Measurements from ENCODE around the gene OGDH.
A peak's percentile ranks its signal among the peaks of the same experiment; 100 is the strongest.
"Not testable (repeated sequence)": the region's sequence is repeated elsewhere in the genome, so short reads cannot be mapped to it uniquely, and the experiment has no call there.

OGDH gene

GRCh38 chr7:44606341-44607140 is at the start of gene OGDH:
Gene OGDH, plus strand, starts transcription at chr7:44606627. Its CDS starts 17,717 bp downstream, at chr7:44624344.
- DNase-seq (ENCODE audit: low spot score): peak; percentile 99

GRCh38 chr7:44557485-44557884 is 48.9 kb upstream of the OGDH start:
- no peak for DNase-seq (ENCODE audit: low spot score)

GRCh38 chr7:44559485-44559884 is 46.9 kb upstream of the OGDH start:
- no peak for DNase-seq (ENCODE audit: low spot score)

- DNase-seq (ENCODE audit: low spot score): no peak
These were observed 44.9 kb upstream of the OGDH start for GRCh38 chr7:44561481-44561880.

- no peak for DNase-seq (ENCODE audit: low spot score)
These were observed 44.3 kb upstream of the OGDH start for GRCh38 chr7:44561962-44562621.

- DNase-seq (ENCODE audit: low spot score): not testable (repeated sequence)
These were observed 43.8 kb upstream of the OGDH start for GRCh38 chr7:44562622-44562962.

- no peak for DNase-seq (ENCODE audit: low spot score)
These were observed 43.2 kb upstream of the OGDH start for GRCh38 chr7:44563171-44563679.

GRCh38 chr7:44564606-44565005 is 41.8 kb upstream of the OGDH start:
- no peak for DNase-seq (ENCODE audit: low spot score)

GRCh38 chr7:44565097-44565794 is 41.2 kb upstream of the OGDH start:
- DNase-seq (ENCODE audit: low spot score): peak; percentile 83

- DNase-seq (ENCODE audit: low spot score): no peak
These were observed 40.5 kb upstream of the OGDH start for GRCh38 chr7:44565795-44566559.

GRCh38 chr7:44566680-44567079 is 39.7 kb upstream of the OGDH start:
- DNase-seq (ENCODE audit: low spot score): no peak

- DNase-seq (ENCODE audit: low spot score): no peak
These were observed 38.5 kb upstream of the OGDH start for GRCh38 chr7:44567884-44568283.

GRCh38 chr7:44568771-44569560 is 37.5 kb upstream of the OGDH start:
- DNase-seq (ENCODE audit: low spot score): no peak

- no peak for DNase-seq (ENCODE audit: low spot score)
These were observed 36.5 kb upstream of the OGDH start for GRCh38 chr7:44569959-44570358.

- no peak for DNase-seq (ENCODE audit: low spot score)
These were observed 33.7 kb upstream of the OGDH start for GRCh38 chr7:44572771-44573170.

- peak; percentile 94 for DNase-seq (ENCODE audit: low spot score)
These were observed 32.8 kb upstream of the OGDH start, which contains the start of gene DDX56 for GRCh38 chr7:44573464-44574286. Gene DDX56, minus strand, starts transcription at chr7:44573908. Its CDS starts 13 bp downstream, at chr7:44573895.

GRCh38 chr7:44574287-44574872 is 32.0 kb upstream of the OGDH start:
- no peak for DNase-seq (ENCODE audit: low spot score)

- DNase-seq (ENCODE audit: low spot score): no peak
These were observed 31.4 kb upstream of the OGDH start for GRCh38 chr7:44575054-44575453.

GRCh38 chr7:44576228-44576627 is 30.2 kb upstream of the OGDH start:
- no peak for DNase-seq (ENCODE audit: low spot score)

All from iPS-NIHi11 (cell line).